Hepatocyte (in vitro differentiated cells): Measurements from ENCODE around the gene DCXR. TPM values are rescaled to one million over a fixed set of nuclear protein-coding genes. Genes with fewer than 3 reads are reported as not detected.

Source experiments
- DNase-seq: peaks from one replicate; pipeline ENCODE4 v3.0.0-alpha.2; 2016; ENCODE audit warnings: low spot score
- H2AFZ ChIP-seq: fragments of 200-600 bp; sonication (generic); 2 replicates; pipeline ENCODE4 v1.6.0; 2016; ENCODE audit warnings: antibody characterized with exemption, mild to moderate bottlenecking
- H3K27ac ChIP-seq: fragments of 200-600 bp; sonication (generic); 2 replicates; pipeline ENCODE4 v1.5.1; 2016; ENCODE audit warnings: mild to moderate bottlenecking
- H3K27me3 ChIP-seq: fragments of 200-600 bp; sonication (generic); 2 replicates; pipeline ENCODE4 v1.6.1; 2016
- H3K36me3 ChIP-seq: fragments of 200-600 bp; sonication (generic); replicated peaks from 2 replicates; pipeline ENCODE4 v1.5.1; 2016; ENCODE audit warnings: low read depth; ENCODE audit not compliant: insufficient read depth
- H3K4me1 ChIP-seq: fragments of 200-600 bp; sonication (generic); 2 replicates; pipeline ENCODE4 v1.5.1; 2016; ENCODE audit warnings: mild to moderate bottlenecking, moderate library complexity; ENCODE audit not compliant: insufficient read depth
- H3K4me2 ChIP-seq: fragments of 200-600 bp; sonication (generic); 2 replicates; pipeline ENCODE4 v1.6.0; 2016
- H3K4me3 ChIP-seq: fragments of 200-600 bp; sonication (generic); 2 replicates; pipeline ENCODE4 v1.5.1; 2016; ENCODE audit warnings: mild to moderate bottlenecking
- H3K79me2 ChIP-seq: fragments of 200-600 bp; sonication (generic); 2 replicates; pipeline ENCODE4 v1.6.0; 2017; ENCODE audit warnings: mild to moderate bottlenecking
- H3K9me2 ChIP-seq: fragments of 200-600 bp; sonication (generic); replicated peaks from 2 replicates; pipeline ENCODE4 v1.6.0; 2017; ENCODE audit warnings: mild to moderate bottlenecking; ENCODE audit not compliant: insufficient read depth
- H3K9me3 ChIP-seq: fragments of 200-600 bp; sonication (generic); 2 replicates; pipeline ENCODE4 v1.5.1; 2016; ENCODE audit warnings: low read depth, mild to moderate bottlenecking
- H4K20me1 ChIP-seq: fragments of 200-600 bp; sonication (generic); 2 replicates; pipeline ENCODE4 v1.6.0; 2016; ENCODE audit warnings: mild to moderate bottlenecking; ENCODE audit not compliant: insufficient read depth, poor library complexity, severe bottlenecking
- EZH2 ChIP-seq: fragments of 200-600 bp; sonication (generic); IDR thresholded peaks from 2 replicates; pipeline ENCODE4 v1.6.1; 2016; ENCODE audit warnings: antibody characterized with exemption, mild to moderate bottlenecking, borderline replicate concordance
- EZH2phosphoT487 ChIP-seq: fragments of 200-600 bp; sonication (generic); IDR thresholded peaks from one replicate; pipeline ENCODE4 v1.6.1; 2018; ENCODE audit warnings: antibody characterized with exemption, mild to moderate bottlenecking, low read depth, moderate library complexity; ENCODE audit not compliant: unreplicated experiment, severe bottlenecking
- WGBS: methylation state at CpG from one replicate; pipeline ENCODE4 v1.1.6; 2016; ENCODE audit warnings: low lambda C conversion rate; ENCODE audit errors: missing lambda C conversion rate; 5-methylcytosine and 5-hydroxymethylcytosine counted together
- polyA plus RNA-seq: library from polyadenylated mRNA; unstranded; fragments of >200 nt; fragmentation: Nextera tagmentation; extraction: Ambion mirVana; gene quantifications from 2 replicates; pipeline ENCODE4 v1.2.1, GENCODE V29; 2016
- total RNA-seq: library from RNA; depleted of rRNA; stranded (reverse); fragments of >200 nt; gene quantifications from 2 replicates; pipeline ENCODE4 v1.2.3, GENCODE V29; 2014
- TF ChIP-seq, protein P1 (sequence below): fragments of 200-600 bp; sonication (generic); IDR thresholded peaks from 2 replicates; pipeline ENCODE4 v1.5.1; 2016; ENCODE audit warnings: antibody characterized with exemption, mild to moderate bottlenecking; ENCODE audit not compliant: poor library complexity

DCXR gene
- total and polyA plus RNA-seq, 2 experiments from 2014 or later = 118 to 207 TPM

DNA sequence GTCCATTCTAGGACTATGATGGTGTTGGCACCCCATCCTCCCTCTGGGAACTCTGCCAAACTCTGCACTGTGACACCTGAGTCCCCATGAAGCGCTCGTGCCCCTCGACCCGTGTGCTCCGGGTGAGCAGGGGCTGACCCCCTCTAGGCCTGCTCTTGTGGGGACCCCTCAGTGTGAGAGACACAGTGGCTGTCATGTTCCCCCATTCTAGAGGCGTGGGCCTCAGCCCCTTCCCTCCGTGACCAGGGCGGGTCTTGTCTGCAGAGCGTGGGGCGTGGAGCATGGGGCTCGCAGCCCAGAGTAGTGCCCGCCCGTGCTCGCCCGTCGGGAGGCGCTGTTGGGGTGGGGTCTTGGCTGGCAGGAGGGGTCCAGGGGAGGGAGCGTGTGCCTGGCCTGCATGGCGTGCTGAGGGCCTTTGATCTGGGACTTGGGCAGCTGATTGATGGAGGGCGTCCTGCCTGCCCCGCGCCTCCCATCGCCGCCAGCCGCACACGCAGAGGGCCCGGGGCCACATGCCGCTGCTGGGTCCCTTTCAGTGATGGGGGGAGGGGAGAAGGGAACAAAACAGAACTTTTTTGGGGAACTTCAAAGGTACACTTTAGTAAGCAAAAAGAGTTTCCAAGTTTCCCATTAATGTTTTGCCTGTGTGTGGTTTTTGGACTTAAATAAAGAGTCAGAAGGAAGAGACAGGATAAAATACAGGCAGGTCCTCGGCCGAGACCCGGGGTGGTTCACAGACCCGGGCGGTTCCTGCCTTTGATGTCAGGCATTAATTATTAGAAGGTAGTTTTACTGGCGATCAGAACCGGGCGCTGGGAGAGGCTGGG lies 37.3 kb downstream of the DCXR start:
- Histone ChIP-seq H4K20me1 (no peaks in the 10 kb centered on the region), H3K27ac (no peak overlapping the region), H3K9me2 (no peaks in the 10 kb centered on the region), H3K4me1 (peaks cover 29% of the 10 kb centered on the region), H3K4me2 (no peak overlapping the region), H3K36me3 (no peaks in the 10 kb centered on the region), H2AFZ (no peak overlapping the region), H3K9me3 (no peaks in the 10 kb centered on the region), H3K4me3 (no peak overlapping the region), H3K27me3 (no peaks in the 10 kb centered on the region), H3K79me2 (peaks cover 7% of the 10 kb centered on the region)
- 84% methylated on average over 28 of the region's 36 CpGs for whole genome bisulfite sequencing
- no peak for DNase-seq
- TF ChIP-seq EZH2 (no peak), EZH2phosphoT487 (no peak)
- TF ChIP-seq, protein P1, sequence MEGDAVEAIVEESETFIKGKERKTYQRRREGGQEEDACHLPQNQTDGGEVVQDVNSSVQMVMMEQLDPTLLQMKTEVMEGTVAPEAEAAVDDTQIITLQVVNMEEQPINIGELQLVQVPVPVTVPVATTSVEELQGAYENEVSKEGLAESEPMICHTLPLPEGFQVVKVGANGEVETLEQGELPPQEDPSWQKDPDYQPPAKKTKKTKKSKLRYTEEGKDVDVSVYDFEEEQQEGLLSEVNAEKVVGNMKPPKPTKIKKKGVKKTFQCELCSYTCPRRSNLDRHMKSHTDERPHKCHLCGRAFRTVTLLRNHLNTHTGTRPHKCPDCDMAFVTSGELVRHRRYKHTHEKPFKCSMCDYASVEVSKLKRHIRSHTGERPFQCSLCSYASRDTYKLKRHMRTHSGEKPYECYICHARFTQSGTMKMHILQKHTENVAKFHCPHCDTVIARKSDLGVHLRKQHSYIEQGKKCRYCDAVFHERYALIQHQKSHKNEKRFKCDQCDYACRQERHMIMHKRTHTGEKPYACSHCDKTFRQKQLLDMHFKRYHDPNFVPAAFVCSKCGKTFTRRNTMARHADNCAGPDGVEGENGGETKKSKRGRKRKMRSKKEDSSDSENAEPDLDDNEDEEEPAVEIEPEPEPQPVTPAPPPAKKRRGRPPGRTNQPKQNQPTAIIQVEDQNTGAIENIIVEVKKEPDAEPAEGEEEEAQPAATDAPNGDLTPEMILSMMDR = no peak

DNA sequence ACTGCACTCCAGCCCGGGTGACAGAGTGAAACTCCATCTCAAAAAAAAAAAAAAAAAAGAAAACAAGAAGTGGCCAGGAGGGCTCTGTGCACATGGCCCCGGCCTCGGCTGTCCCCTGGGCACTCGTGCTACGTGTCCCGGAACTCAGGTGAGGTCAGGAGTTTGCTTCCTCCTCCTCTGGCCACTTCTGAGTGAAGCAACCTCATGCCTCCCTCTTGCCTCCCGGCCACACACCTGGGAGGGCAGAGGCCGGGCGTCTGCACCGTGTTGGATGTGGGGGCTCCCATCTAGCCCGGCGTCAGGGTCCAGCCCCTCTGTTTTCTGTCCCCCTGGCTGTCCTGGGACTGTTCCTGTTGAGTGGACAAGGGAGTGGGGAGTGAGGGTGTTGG lies 37.9 kb downstream of the DCXR start:
- H3K9me3 ChIP-seq = no peaks in the 10 kb centered on the region
- peaks cover 29% of the 10 kb centered on the region for H3K4me1 ChIP-seq
- H3K4me3 ChIP-seq = no peak overlapping the region
- DNase-seq = no peak
- 95% methylated on average over 11 of the region's 12 CpGs for WGBS
- H3K27me3 ChIP-seq = no peaks in the 10 kb centered on the region
- no peaks in the 10 kb centered on the region for H4K20me1 ChIP-seq
- H3K9me2 ChIP-seq = no peaks in the 10 kb centered on the region
- H2AFZ ChIP-seq = no peak overlapping the region
- no peak overlapping the region for H3K4me2 ChIP-seq
- no peak overlapping the region for H3K27ac ChIP-seq
- no peaks in the 10 kb centered on the region for H3K36me3 ChIP-seq
- H3K79me2 ChIP-seq = peaks cover 7% of the 10 kb centered on the region
- no peak for TF ChIP-seq EZH2
- TF ChIP-seq EZH2phosphoT487 = no peak
- TF ChIP-seq, protein P1 = no peak

DNA sequence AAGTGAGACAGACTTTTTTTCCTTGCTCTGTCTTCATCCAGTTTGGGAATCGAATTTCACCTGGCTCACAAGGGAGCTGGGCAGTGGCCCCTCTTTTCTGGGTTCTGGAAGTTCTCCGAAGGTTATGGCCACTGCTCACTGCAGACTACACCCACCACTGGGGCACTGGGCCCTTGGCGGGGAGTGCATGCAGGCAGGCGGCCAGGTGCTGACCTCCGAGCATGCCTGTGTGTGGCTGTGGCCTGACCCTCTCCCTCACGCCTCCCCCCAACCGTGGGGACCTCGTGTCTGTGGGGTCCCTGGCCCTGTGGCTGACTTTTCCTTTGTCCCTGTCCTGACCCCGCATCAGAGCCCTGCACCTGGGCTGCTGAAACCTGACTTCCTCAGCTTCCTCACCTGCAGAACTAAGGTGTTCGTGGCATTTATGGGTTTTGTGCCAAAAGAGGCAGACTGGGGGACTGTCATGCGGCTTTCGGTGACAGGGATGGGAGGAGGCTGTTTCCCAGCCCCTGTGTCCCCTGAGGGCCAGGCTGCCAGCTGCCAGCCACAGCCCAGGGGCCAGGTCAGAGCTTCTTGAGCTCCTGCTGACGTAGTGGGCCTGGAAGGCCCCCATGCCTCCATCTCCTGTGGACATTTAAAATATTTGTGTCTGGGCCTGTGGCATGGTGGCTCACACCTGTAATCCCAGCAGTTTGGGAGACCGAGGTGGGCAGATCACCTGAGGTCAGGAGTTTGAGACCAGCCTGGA lies 38.6 kb downstream of the DCXR start:
- H3K79me2 ChIP-seq = peaks cover 7% of the 10 kb centered on the region
- no peak overlapping the region for H3K27ac ChIP-seq
- WGBS = 86% methylated on average over 14 of the region's 14 CpGs
- H3K4me2 ChIP-seq = no peak overlapping the region
- TF ChIP-seq EZH2 = no peak
- TF ChIP-seq EZH2phosphoT487 = no peak
- TF ChIP-seq, protein P1 = no peak
- H3K36me3 ChIP-seq = no peaks in the 10 kb centered on the region
- no peaks in the 10 kb centered on the region for H4K20me1 ChIP-seq
- no peak overlapping the region for H2AFZ ChIP-seq
- no peak for DNase-seq
- H3K27me3 ChIP-seq = no peaks in the 10 kb centered on the region
- H3K4me3 ChIP-seq = no peak overlapping the region
- no peaks in the 10 kb centered on the region for H3K9me2 ChIP-seq
- H3K9me3 ChIP-seq = no peaks in the 10 kb centered on the region
- H3K4me1 ChIP-seq = peaks cover 22% of the 10 kb centered on the region
